ENCODE data around the gene PITPNM3.

DNA sequence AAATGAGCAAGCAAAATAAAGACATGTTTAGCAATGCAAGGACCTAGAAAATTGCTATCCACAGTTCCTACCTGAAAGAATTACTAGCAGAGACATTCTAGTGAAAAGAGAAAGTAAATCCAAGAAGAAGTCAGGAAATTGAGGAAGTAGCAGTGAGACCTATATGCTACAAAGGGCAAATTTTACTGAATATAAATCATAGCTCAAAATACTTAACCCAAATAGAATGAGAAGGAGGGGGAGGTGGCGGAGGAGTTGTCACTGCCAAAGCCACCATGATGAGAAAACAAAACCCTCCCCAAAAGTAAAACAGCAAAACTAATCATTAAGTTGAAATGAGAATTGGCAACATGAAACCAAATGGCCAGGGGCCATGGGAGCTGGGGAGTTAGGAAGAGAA is 39.3 kb downstream of the PITPNM3 start:
- TF ChIP-seq, protein P1, sequence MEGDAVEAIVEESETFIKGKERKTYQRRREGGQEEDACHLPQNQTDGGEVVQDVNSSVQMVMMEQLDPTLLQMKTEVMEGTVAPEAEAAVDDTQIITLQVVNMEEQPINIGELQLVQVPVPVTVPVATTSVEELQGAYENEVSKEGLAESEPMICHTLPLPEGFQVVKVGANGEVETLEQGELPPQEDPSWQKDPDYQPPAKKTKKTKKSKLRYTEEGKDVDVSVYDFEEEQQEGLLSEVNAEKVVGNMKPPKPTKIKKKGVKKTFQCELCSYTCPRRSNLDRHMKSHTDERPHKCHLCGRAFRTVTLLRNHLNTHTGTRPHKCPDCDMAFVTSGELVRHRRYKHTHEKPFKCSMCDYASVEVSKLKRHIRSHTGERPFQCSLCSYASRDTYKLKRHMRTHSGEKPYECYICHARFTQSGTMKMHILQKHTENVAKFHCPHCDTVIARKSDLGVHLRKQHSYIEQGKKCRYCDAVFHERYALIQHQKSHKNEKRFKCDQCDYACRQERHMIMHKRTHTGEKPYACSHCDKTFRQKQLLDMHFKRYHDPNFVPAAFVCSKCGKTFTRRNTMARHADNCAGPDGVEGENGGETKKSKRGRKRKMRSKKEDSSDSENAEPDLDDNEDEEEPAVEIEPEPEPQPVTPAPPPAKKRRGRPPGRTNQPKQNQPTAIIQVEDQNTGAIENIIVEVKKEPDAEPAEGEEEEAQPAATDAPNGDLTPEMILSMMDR (IDR thresholded peaks at IDR 0.05) = no peak
- TF ChIP-seq POLR2A (IDR thresholded peaks at IDR 0.05) = no peak

Measured in heart left ventricle (tissue), 13 donors.